Urinary bladder (tissue), 4 donors: Measurements from ENCODE around the gene ITGA2. TPM values are rescaled to one million over a fixed set of nuclear protein-coding genes. Genes with fewer than 3 reads are reported as not detected.
"Not testable (repeated sequence)": the region's sequence is repeated elsewhere in the genome, so short reads cannot be mapped to it uniquely, and the experiment has no call there.

ENCODE experiments used
- DNase-seq: peaks from one replicate; pipeline ENCODE4 v3.0.0-alpha.2; 2015; ENCODE audit errors: extremely low spot score
- H3K27ac ChIP-seq: one replicate; pipeline ENCODE4 v1.5.1; 2013; ENCODE audit warnings: low read depth, mild to moderate bottlenecking, moderate library complexity
- H3K36me3 ChIP-seq: one replicate; pipeline ENCODE4 v1.6.1; 2013; ENCODE audit warnings: mild to moderate bottlenecking, moderate library complexity; ENCODE audit not compliant: insufficient read depth
- H3K4me1 ChIP-seq: one replicate; pipeline ENCODE4 v1.6.1; 2013; ENCODE audit warnings: mild to moderate bottlenecking, moderate library complexity; ENCODE audit not compliant: insufficient read depth
- H3K4me3 ChIP-seq: one replicate; pipeline ENCODE4 v1.5.1; 2013; ENCODE audit warnings: low read depth, low read length
- WGBS: extraction: QIAGEN DNeasy Blood & Tissue Kit; methylation state at CpG from one replicate; pipeline ENCODE4 v1.1.7; 2013; 5-methylcytosine and 5-hydroxymethylcytosine counted together
- polyA plus RNA-seq: library from polyadenylated mRNA; stranded (reverse); fragments of 200-250 nt; gene quantifications from one replicate; pipeline ENCODE4 v1.2.3, GENCODE V29; 2013
- total RNA-seq: library from RNA; depleted of rRNA; stranded (reverse); fragments of >200 nt; gene quantifications from one replicate; pipeline ENCODE4 v1.2.3, GENCODE V29; 2014
- donor health status: healthy with polysubstance abuse.
- donor health status: healthy.

ITGA2 gene
- total and polyA plus RNA-seq, 2 donors = 3.4 to 21.1 TPM

- no peaks in the 10 kb centered on the region for H3K36me3 ChIP-seq
- DNase-seq = no peak
- H3K4me3 ChIP-seq = no peak overlapping the region
- H3K4me1 ChIP-seq = no peaks in the 10 kb centered on the region
- H3K27ac ChIP-seq = no peak overlapping the region
- 66% methylated on average over 2 of the region's 2 CpGs for WGBS
Measured at GRCh38 chr5:53092242-53092641, 103.1 kb downstream of the ITGA2 start.

GRCh38 chr5:53095217-53095616 is 106.1 kb downstream of the ITGA2 start:
- WGBS = 86% methylated on average over 7 of the region's 7 CpGs
- no peak for DNase-seq
- H3K27ac ChIP-seq = no peak overlapping the region
- no peaks in the 10 kb centered on the region for H3K4me1 ChIP-seq
- no peak overlapping the region for H3K4me3 ChIP-seq
- H3K36me3 ChIP-seq = no peaks in the 10 kb centered on the region

- Histone ChIP-seq H3K4me3 (no peak overlapping the region), H3K27ac (no peak overlapping the region), H3K4me1 (no peaks in the 10 kb centered on the region), H3K36me3 (no peaks in the 10 kb centered on the region)
- DNase-seq = no peak
- WGBS = 17% methylated on average over 3 of the region's 3 CpGs
Measured at GRCh38 chr5:53095931-53096525, 106.9 kb downstream of the ITGA2 start.

GRCh38 chr5:53099546-53099945 is 110.4 kb downstream of the ITGA2 start:
- H3K36me3 ChIP-seq = no peaks in the 10 kb centered on the region
- H3K4me3 ChIP-seq = no peak overlapping the region
- H3K27ac ChIP-seq = no peak overlapping the region
- H3K4me1 ChIP-seq = no peaks in the 10 kb centered on the region
- DNase-seq = no peak
- WGBS = 73% methylated on average over 2 of the region's 2 CpGs

- Histone ChIP-seq H3K4me1 (no peaks in the 10 kb centered on the region), H3K36me3 (no peaks in the 10 kb centered on the region), H3K27ac (no peak overlapping the region), H3K4me3 (no peak overlapping the region)
- 75% methylated on average over 2 of the region's 2 CpGs for WGBS
- DNase-seq = no peak
Measured at GRCh38 chr5:53100606-53101005, 111.5 kb downstream of the ITGA2 start.

- WGBS = 85% methylated on average over 5 of the region's 5 CpGs
- Histone ChIP-seq H3K27ac (no peak overlapping the region), H3K4me3 (no peak overlapping the region), H3K4me1 (no peaks in the 10 kb centered on the region), H3K36me3 (no peaks in the 10 kb centered on the region)
- DNase-seq = no peak
Measured at GRCh38 chr5:53105611-53106300, 116.6 kb downstream of the ITGA2 start.

- no peaks in the 10 kb centered on the region for H3K4me1 ChIP-seq
- DNase-seq = no peak
- no peak overlapping the region for H3K27ac ChIP-seq
- H3K4me3 ChIP-seq = peak overlapping the region; percentile 83
- H3K36me3 ChIP-seq = no peaks in the 10 kb centered on the region
- WGBS = 2% methylated on average over 11 of the region's 11 CpGs
Measured at GRCh38 chr5:53109056-53109442, 119.9 kb downstream of the ITGA2 start.

GRCh38 chr5:53109443-53110127 is 120.4 kb downstream of the ITGA2 start, which contains the start of gene MOCS2:
Gene MOCS2 (minus strand): TSS chr5:53109757. CDS start chr5:53107174, 2,583 bp downstream.
- no peaks in the 10 kb centered on the region for H3K4me1 ChIP-seq
- peak within 1 kb of the TSS; percentile 83 for H3K4me3 ChIP-seq
- no peaks in the 10 kb centered on the region for H3K36me3 ChIP-seq
- peak; percentile 54 for DNase-seq
- peak within 1 kb of the TSS; percentile 76 for H3K27ac ChIP-seq
- under 1% methylated on average over 54 of the region's 54 CpGs for WGBS

- H3K4me3 ChIP-seq = peak overlapping the region; percentile 83
- no peaks in the 10 kb centered on the region for H3K36me3 ChIP-seq
- no peak for DNase-seq
- WGBS = 23% methylated on average over 6 of the region's 6 CpGs
- no peak overlapping the region for H3K27ac ChIP-seq
- H3K4me1 ChIP-seq = no peaks in the 10 kb centered on the region
Measured at GRCh38 chr5:53110156-53110555, 121.0 kb downstream of the ITGA2 start.

GRCh38 chr5:53111139-53111538 is 122.0 kb downstream of the ITGA2 start:
- no peak overlapping the region for H3K4me3 ChIP-seq
- no peak for DNase-seq
- H3K4me1 ChIP-seq = no peaks in the 10 kb centered on the region
- WGBS = 95% methylated on average over 1 of the region's 1 CpG
- no peak overlapping the region for H3K27ac ChIP-seq
- no peaks in the 10 kb centered on the region for H3K36me3 ChIP-seq

- WGBS = 94% methylated on average over 6 of the region's 6 CpGs
- not testable (repeated sequence) for H3K4me1 ChIP-seq, DNase-seq, H3K27ac ChIP-seq, H3K4me3 ChIP-seq, H3K36me3 ChIP-seq
Measured at GRCh38 chr5:53112307-53112706, 123.2 kb downstream of the ITGA2 start.

- no peak overlapping the region for H3K27ac ChIP-seq
- no peak for DNase-seq
- 84% methylated on average over 3 of the region's 3 CpGs for WGBS
Measured at GRCh38 chr5:53112909-53113308, 123.8 kb downstream of the ITGA2 start.

GRCh38 chr5:53113947-53114346 is 124.8 kb downstream of the ITGA2 start:
- no peaks in the 10 kb centered on the region for H3K36me3 ChIP-seq
- H3K4me1 ChIP-seq = no peaks in the 10 kb centered on the region
- H3K27ac ChIP-seq = no peak overlapping the region
- H3K4me3 ChIP-seq = no peak overlapping the region
- no peak for DNase-seq
- WGBS = 87% methylated on average over 9 of the region's 9 CpGs

More at GRCh38 chr5:53112909-53113308, 123.8 kb downstream of the ITGA2 start:
- Histone ChIP-seq H3K36me3 (no peaks in the 10 kb centered on the region), H3K4me3 (no peak overlapping the region), H3K4me1 (no peaks in the 10 kb centered on the region)

- Histone ChIP-seq H3K36me3 (no peaks in the 10 kb centered on the region), H3K4me3 (no peak overlapping the region), H3K27ac (no peak overlapping the region), H3K4me1 (no peaks in the 10 kb centered on the region)
- no peak for DNase-seq
Measured at GRCh38 chr5:53114988-53115387, 125.8 kb downstream of the ITGA2 start.
